HG03521 (cell line): ENCODE measurements around the gene INVS.
"Not testable (repeated sequence)": the region's sequence is repeated elsewhere in the genome, so short reads cannot be mapped to it uniquely, and the experiment has no call there.

Experiments
- ATAC-seq: cut with Tn5 transposase; IDR thresholded peaks from one replicate; pipeline ENCODE4 v1.9.1; 2021; ENCODE audit warnings: mild to moderate bottlenecking, moderate library complexity; ENCODE audit not compliant: unreplicated experiment

INVS gene

GRCh38 chr9:100306283-100306682 lies 207.2 kb downstream of the INVS start:
- ATAC-seq, result no peak

DNA sequence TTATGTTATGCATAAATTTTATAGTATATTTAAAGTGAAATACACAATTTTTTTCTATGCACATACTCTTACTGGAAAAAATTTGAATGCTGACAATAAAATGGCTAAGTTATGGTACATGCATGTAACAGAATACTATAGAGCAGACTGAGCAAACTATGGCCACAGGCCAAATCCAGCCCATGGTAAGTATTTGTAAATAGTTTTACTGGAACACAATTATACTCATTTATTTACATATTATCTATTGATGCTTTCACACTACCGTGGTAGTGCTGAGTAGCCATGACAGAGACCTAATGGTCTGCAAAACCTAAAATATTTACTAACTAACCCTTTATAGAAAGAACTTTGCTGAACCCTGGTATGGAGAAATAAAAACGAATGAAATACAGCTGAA lies 208.0 kb downstream of the INVS start:
- no peak for ATAC-seq

- no peak for ATAC-seq
Observed at GRCh38 chr9:100308965-100309564, 210.0 kb downstream of the INVS start.

- ATAC-seq, result no peak
Observed at GRCh38 chr9:100309992-100310391, 210.9 kb downstream of the INVS start.

GRCh38 chr9:100315561-100315960 lies 216.5 kb downstream of the INVS start:
- no peak for ATAC-seq

GRCh38 chr9:100317706-100318105 lies 218.7 kb downstream of the INVS start:
- no peak for ATAC-seq

DNA sequence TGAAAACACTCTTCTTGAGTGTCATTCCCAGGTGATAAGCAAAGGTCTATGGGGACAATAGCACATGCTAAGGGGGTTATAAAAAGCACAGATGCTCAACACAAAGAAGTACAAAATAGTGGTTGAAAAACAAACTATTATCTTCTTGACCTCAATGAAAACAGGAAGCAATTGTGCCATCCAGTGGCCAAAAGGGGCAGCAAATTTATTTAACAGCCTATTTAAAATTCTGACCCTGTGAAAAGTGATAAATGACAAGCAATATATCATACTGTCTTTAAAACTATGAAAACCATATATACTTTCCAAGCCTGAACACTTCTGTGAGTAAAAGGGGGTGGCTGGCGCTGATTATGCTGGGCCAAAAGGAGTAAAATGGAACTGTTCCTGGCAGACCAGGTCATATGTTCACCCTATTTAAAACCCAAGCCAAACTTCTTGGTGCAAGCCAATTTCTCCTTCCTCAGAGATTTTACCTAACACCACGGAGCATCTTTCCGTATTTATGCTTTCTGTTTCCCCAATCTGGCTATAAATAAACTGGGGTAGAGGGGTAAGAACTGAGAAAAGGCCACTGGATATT lies 224.0 kb downstream of the INVS start:
- ATAC-seq, result no peak

DNA sequence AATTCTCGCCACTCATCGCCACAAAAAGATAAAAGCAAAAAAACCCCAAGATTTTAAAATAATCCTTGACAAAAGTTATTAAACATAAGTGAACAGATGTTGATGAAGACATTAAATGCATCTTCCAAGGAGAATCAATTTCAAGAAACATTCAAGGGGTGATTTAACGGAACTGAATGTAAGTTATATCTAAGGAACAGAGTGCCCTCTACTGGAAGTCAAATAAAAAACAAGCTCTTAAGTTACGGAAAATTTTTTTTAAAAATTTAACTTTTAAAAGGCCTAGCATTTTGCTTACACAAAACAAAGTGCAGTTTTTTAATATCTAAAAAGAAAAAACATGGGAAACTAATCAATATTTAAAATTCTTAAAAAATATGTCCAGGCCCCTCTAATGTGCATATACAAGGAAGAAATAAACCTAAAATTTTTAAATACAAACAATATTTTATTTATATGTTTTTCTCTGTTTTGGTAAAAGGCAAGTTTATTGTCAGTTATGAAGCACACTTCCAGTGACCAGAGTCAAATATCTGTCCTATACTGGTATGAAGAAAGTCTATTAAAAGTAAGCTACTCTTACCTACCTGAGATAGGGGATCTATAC lies 225.7 kb downstream of the INVS start:
- no peak for ATAC-seq

DNA sequence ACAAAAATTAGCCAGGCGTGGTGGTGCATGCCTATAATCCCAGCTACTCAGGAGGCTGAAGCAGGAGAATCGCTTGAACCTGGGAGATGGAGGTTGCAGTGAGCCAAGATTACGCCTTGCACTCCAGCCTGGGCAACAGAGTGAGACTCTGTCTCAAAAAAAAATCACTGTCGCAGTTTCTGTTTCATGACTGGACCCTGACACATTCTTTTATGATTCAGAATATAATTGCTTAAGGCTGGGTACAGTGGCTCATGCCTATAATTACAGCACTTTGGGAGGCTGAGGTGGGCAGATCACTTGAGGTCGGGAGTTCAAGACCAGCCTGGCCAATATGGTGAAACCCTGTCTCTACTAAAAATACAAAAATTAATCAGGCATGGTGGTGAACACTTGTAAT lies 239.7 kb downstream of the INVS start:
- not testable (repeated sequence) for ATAC-seq

GRCh38 chr9:100340224-100340623 lies 241.2 kb downstream of the INVS start:
- ATAC-seq, result no peak

- no peak for ATAC-seq
Observed at GRCh38 chr9:100341889-100342288, 242.8 kb downstream of the INVS start.

DNA sequence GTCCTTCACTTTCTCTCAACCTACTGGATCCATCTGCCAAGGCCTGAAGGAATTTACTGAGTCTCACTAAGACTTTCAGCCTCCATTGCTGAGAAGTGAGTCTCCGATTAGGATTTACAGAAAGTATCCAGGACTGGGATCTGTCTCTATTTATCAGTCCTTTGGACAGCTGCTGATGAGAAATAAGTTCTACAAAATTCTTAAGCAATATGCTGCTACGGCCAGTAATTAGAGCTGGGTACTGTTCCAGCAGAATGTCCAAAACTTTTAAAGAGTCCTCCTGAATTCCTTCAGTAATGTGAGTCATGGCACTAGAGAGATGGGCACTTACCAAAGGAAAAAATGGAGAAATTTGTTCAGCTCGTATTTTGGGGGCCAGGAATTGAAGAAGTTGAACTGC lies 247.8 kb downstream of the INVS start:
- no peak for ATAC-seq

DNA sequence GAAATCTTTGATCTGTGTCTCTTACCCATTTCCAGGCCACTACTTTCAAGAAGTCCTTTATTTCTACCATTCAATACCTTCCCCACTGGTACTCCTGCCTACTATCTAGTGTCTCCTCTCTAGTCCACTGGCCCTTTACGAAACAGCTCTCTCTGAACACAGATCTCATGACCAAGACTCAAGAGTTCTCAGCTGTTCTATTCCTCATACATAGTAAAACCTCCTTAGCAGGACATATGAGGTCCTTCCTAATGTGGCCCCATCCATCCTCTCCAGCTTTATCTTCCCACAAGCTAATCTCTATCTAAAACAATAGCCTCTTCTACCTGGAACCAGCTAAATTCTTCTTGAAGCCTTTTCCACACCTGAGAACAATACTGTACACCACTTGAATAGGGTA lies 251.1 kb downstream of the INVS start:
- ATAC-seq, result no peak
